GM20000 (cell line): ENCODE data around the gene EPN3.

Experiments used
- DNase-seq: peaks from one replicate; pipeline ENCODE4 v3.0.0; 2012; ENCODE audit warnings: low spot score
- TF ChIP-seq, protein P1 (sequence below): IDR thresholded peaks from 2 replicates; pipeline ENCODE4 v1.5.1; 2012; ENCODE audit warnings: mild to moderate bottlenecking, control low read depth; ENCODE audit errors: extremely low read depth, missing control alignments

The EPN3 gene

GRCh38 chr17:50532452-50533024 lies at the start of gene EPN3:
Gene EPN3 (plus strand): TSS chr17:50532735. CDS start chr17:50536557, 3,822 bp downstream.
- DNase-seq = no peak
- TF ChIP-seq, protein P1, sequence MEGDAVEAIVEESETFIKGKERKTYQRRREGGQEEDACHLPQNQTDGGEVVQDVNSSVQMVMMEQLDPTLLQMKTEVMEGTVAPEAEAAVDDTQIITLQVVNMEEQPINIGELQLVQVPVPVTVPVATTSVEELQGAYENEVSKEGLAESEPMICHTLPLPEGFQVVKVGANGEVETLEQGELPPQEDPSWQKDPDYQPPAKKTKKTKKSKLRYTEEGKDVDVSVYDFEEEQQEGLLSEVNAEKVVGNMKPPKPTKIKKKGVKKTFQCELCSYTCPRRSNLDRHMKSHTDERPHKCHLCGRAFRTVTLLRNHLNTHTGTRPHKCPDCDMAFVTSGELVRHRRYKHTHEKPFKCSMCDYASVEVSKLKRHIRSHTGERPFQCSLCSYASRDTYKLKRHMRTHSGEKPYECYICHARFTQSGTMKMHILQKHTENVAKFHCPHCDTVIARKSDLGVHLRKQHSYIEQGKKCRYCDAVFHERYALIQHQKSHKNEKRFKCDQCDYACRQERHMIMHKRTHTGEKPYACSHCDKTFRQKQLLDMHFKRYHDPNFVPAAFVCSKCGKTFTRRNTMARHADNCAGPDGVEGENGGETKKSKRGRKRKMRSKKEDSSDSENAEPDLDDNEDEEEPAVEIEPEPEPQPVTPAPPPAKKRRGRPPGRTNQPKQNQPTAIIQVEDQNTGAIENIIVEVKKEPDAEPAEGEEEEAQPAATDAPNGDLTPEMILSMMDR = no peak

- TF ChIP-seq, protein P1 = no peak
- DNase-seq = no peak
These were observed 49.3 kb upstream of the EPN3 start for GRCh38 chr17:50483266-50483665.

DNA sequence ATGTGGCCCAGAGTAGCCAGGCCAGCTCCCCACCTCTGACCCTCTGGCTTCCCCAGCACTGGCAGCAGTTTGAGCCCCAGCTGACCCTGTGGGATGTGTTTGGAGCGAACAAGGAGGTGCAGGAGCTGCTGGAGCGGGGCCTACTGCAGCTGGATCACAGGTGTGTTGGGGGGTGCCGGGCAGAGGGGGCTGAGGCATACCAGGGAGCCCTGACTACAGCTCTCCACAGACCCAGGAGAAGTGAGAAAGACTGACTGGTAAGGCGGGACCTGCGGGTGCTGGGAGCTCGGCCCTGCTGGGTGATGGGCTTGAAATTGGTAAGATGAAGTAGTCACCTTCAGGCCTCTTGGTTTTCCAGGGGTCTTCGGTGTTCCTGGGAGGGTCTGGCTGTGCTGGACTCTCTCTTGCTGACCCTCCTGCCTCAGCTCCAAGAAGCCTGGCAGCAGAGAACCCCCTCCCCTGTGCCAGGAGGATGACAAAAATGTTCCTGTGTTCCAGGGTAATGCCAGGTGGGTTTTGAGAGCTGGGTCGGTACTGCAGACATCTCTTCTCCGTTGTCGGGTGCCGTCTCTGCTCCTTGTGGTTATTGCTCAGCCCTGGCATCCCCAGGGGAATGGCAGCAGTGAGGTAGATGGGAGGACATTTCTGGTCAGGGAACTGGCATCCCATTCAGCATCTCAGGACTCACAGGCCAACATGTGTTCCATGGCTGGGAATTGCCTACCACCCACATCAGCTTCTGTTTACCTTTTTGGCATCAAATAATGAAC lies 48.0 kb upstream of the EPN3 start:
- TF ChIP-seq, protein P1 = no peak
- no peak for DNase-seq

DNA sequence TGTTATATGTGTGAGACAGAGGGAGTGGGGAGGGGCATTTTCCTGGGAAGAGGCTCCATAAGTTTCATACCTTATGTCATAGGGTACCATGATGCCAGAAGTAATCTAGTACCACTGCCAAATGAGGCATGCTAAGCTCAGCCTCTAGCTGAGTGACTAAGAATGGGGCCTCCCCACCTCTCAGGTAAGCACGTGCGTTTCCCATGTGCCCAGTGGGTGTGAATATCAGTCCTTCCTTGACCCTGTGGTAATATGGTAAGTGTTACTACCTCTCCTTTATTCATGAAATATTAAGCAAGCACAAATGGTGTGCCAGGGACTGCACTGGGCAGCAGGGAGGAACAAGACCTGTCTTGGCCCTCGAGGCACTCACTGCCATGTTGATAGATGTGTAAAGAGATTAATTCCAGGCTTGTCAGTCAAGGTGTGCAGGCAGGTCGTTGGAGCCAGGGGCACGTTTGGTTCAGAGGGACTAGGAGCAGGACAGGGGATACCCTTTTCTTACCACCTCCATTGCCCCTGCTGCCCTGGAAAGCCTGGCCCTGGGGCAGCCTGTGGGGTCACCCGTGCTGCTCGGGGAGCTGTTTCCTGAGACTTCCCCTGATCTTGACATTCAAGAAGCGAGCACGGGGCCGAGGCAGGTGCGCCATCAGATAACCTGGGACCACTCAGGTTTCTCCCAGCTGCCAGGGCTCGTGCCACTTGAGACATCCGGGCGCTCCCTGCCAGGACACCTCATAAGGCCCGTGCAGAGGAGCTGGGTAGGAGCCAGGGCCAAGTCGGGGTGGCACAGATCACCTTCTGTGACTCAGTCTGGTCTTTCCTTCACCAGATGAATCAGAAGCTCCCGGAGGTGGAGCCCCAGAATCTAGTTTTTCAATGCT lies 45.1 kb upstream of the EPN3 start:
- TF ChIP-seq, protein P1 = no peak
- no peak for DNase-seq

GRCh38 chr17:50488880-50489279 lies 43.7 kb upstream of the EPN3 start:
- DNase-seq = no peak
- TF ChIP-seq, protein P1 = no peak

- TF ChIP-seq, protein P1 = no peak
- DNase-seq = no peak
These were observed 41.0 kb upstream of the EPN3 start for GRCh38 chr17:50491505-50491904.

GRCh38 chr17:50492214-50492613 lies 40.3 kb upstream of the EPN3 start:
- TF ChIP-seq, protein P1 = no peak
- DNase-seq = no peak
